HS-5 (cell line): ENCODE data around the gene IL16.

ENCODE experiments used
- DNase-seq: peaks from one replicate; pipeline ENCODE4 v3.0.0-alpha.2; 2012; ENCODE audit warnings: low read depth

The IL16 gene

GRCh38 chr15:81209635-81210034 is 13.0 kb downstream of the IL16 start:
- DNase-seq = no peak

GRCh38 chr15:81211376-81211775 is 14.7 kb downstream of the IL16 start:
- no peak for DNase-seq

GRCh38 chr15:81213982-81214381 is 17.3 kb downstream of the IL16 start:
- no peak for DNase-seq

DNA sequence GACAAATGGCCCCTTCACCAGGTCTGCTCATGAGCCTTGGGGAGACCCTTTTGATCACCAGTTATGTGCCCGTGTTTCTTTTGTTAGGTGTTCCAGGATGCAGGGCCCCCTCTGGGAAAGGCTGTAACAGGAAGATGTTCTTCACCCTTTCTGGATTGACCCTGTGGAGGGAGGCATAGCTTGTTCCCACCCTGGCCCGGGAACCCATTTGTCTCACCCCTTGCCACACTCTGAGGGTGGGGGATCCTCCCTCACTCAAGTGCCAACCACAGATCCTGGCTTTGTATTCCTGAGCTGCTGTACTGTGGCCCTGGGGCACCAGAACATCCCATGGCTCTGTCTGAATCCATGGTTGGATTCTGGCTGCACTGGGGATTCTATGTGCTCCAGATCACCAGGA is 18.9 kb downstream of the IL16 start:
- DNase-seq = no peak

GRCh38 chr15:81215983-81216382 is 19.3 kb downstream of the IL16 start:
- DNase-seq = no peak

DNA sequence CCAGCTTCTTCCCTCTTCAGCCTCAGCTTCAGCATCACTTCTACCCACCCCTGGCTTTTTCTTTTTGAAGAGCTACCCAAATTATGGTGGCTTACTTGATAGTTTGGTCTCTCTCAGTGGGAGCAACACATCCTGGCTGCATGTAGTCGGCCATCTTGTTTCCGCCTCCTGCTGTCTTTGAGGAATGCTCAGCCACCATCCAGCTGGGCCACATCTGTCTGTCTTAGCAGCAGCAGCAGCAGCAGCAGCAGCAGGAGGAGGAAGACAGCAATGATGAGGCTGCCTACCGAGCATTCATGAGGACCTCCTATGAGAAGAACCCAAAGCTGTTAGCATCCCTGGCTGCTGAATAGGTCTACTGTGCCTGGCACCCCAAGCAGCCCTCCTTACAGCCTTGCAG is 19.7 kb downstream of the IL16 start:
- no peak for DNase-seq

- no peak for DNase-seq
These were observed 24.8 kb downstream of the IL16 start for GRCh38 chr15:81221449-81221848.

- no peak for DNase-seq
These were observed 25.3 kb downstream of the IL16 start for GRCh38 chr15:81222007-81222406.

- no peak for DNase-seq
These were observed 26.8 kb downstream of the IL16 start for GRCh38 chr15:81223346-81223971.

- DNase-seq = no peak
These were observed 27.6 kb downstream of the IL16 start for GRCh38 chr15:81224232-81224631.

GRCh38 chr15:81225161-81225671 is 28.5 kb downstream of the IL16 start:
- DNase-seq = no peak

- DNase-seq = no peak
These were observed 31.0 kb downstream of the IL16 start for GRCh38 chr15:81227716-81228115.

DNA sequence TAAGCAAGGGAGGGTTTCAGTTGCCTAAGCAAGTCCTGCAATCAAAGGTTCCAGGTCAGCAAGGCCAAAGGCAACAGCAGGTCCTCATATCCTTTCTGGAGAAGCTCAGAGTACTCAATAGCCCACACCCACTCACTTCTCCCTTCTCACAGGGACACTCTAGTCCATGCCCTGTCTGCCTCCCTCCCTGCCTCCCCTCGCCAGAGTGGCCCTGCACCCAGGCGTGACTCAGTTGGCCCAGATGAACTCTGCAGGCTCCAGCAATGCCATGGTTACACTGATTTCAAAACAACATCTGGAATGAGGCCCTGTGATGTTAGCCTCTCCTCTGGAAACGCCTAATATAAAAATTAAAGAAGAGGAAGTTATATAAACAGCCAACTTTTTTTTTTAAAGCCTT is 32.9 kb downstream of the IL16 start:
- no peak for DNase-seq

DNA sequence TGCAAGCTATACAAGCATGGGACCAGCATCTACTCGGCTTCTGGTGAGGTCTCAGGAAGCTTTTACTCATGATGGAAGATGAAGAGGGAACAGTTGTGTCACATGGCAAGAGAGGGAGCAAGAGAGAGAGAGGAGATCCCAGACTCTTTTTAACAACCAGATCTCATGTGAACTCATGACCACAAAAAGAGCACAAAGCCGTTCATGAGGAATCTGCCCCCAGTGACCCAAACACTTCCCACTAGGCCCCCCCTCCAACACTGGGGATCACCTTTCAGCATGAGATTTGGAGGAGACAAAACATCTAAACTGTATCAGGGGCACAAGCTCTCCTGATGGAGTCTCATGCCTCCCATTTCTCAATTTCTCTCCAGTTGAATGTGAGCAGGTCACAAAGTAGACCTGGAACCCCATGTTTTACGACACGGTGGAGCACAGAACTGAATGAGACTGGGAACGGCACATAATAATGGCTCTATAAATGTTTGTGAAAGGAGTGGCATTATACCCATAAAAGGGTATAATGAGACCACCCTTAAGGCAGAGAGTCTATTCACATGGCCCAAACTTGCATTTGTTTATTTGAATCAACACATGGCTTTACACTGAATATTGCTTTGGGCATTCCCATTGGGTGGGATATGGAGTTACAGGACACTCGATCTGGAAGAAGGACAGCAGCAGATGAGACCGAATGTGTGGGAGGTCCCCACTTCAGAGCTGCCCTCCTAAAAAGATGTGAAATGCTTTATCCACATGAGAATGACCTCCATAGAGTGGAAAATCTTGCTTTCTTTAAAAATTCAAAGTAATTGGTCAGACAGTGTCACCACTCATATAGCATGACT is 38.8 kb downstream of the IL16 start:
- no peak for DNase-seq

DNA sequence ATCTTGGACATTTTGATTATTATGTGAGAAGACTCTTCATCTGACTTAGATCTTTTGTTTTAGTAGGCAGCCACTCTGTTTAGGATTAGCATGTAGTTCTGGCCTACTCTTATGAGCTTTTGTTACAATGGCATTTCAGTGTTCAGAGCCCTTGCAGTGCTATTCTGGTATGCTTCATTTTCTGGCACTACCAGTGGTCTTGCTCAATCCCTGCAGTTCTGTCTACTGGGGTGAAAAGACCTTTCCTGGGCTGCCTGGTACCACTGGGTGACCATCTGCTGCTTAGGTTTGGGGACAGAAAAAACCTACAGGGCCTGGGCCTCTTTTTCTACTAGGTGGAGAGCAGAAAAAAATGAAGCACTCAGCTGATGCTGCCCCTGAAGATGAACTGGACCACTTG is 42.5 kb downstream of the IL16 start:
- DNase-seq = no peak

GRCh38 chr15:81242778-81243177 is 46.1 kb downstream of the IL16 start:
- DNase-seq = no peak

DNA sequence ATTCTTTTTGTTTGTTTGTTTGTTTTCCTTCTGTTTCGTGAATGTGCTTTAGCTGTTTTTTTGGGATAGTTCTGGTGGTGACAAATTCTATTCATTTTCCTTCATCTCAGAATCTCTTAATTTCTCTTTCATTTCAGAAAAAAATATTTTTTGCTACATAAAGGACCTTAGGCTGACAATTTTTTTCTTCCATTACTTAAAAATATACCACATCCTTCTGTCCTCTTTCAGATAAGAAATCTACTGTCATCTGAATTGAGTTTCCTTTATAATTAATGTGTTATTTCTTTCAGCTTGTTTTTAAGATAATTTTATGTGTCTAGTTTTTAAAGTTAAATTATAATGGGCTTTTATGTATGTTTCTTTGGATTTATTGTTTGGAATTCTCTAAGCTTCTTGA is 47.6 kb downstream of the IL16 start:
- DNase-seq = no peak

DNA sequence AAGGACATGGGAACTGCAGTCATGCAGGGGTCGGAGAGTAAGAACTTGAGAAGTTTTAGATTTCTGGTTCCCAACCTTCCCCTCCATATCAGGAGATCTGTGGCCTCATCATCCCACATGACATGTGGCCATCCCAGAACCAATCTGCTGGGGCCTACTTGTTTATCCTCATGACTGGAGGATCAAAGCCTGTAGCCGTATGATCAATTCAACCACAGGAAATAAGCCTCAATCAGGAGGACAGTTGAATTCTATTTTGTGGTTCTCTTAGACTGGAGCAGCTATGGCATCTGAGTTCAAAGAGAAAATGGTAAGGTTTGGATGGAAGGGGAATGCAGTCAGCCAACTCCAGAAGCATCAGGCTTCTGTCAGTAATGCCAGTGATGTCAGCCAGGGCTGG is 57.2 kb downstream of the IL16 start:
- DNase-seq = no peak

DNA sequence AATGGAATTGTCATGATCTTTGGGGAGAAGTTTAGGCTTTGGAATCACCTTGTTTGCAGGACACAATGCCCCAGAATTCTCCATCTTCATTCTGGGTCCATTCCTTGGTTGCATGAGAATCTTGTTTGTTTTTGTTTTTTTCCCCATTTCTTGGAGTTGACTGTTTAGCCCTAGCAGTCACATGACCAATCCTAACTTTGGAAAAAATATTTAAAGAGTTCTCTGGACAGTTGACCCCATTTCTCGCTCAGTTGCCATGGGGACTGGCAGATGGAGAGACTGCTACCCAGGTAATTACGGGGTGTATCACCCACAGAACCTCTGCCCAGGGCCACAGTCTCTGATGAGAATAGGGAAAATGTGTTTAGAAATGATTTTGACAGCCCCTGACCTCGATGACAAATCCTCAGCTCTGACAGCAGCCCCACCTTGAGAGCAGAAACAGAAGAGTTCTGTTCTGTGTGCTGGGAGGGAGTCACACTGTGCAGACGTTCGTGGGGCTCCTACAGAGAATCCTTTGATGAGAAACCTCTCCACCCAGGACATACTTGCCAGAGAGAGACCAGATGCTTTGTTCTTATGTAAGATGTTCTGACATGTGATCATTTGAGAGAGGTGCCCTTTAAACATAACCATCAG is 57.7 kb downstream of the IL16 start:
- no peak for DNase-seq

GRCh38 chr15:81254916-81255290 is 58.2 kb downstream of the IL16 start:
- DNase-seq = no peak

- no peak for DNase-seq
These were observed 58.8 kb downstream of the IL16 start for GRCh38 chr15:81255315-81255957.

DNA sequence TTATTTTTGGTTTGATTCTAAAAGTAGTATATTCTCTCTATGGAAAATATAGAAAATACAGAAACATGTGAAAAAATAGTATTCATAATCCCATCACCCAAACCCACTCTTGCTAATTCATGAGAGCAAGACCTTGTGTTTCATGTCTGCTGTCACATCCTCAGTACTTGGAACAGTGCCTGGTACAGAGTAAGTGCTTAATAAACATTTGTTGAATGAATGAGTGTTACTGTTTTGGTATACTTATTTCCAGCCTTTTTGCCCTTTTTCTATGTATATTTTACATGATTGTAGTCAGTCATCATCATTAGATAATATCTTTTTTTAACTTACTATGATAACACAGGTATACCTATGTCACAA is 59.3 kb downstream of the IL16 start:
- DNase-seq = no peak

- DNase-seq = no peak
These were observed 60.2 kb downstream of the IL16 start for GRCh38 chr15:81256916-81257315.
